ENCODE data around the gene NHLRC4.

DNA sequence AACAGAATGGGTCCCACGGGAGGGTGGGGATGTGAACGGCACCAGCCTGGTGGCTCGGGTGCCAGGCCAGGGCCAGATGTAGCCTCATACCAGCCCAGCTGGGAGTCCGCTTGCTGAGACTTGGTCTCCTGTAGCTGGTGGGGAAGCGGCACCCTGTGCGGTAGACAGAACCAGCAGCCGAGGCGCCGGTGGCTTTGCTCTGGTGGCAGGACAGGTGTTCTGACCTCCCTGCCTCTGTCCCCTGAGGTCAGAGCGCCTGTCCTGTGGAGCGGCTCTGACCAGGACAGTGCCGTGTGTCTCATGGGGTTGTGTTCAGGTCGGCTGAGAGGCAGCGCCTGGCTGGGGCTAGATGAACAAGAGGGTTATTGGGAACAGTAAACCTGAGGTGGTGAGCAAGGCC is 43.2 kb downstream of the NHLRC4 start:
- no peak for TF ChIP-seq POLR2A (IDR thresholded peaks at IDR 0.05; ENCODE audit: low read length)
- no peak for TF ChIP-seq CBX2 (IDR thresholded peaks at IDR 0.05; ENCODE audit: borderline replicate concordance, low read depth)
- TF ChIP-seq, protein P1, sequence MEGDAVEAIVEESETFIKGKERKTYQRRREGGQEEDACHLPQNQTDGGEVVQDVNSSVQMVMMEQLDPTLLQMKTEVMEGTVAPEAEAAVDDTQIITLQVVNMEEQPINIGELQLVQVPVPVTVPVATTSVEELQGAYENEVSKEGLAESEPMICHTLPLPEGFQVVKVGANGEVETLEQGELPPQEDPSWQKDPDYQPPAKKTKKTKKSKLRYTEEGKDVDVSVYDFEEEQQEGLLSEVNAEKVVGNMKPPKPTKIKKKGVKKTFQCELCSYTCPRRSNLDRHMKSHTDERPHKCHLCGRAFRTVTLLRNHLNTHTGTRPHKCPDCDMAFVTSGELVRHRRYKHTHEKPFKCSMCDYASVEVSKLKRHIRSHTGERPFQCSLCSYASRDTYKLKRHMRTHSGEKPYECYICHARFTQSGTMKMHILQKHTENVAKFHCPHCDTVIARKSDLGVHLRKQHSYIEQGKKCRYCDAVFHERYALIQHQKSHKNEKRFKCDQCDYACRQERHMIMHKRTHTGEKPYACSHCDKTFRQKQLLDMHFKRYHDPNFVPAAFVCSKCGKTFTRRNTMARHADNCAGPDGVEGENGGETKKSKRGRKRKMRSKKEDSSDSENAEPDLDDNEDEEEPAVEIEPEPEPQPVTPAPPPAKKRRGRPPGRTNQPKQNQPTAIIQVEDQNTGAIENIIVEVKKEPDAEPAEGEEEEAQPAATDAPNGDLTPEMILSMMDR (IDR thresholded peaks at IDR 0.05), result no peak
